Parathyroid adenoma (tissue), 2 donors: ENCODE results near the gene ELL.

Experiments used
- H2AFZ ChIP-seq: fragments of 300-600 bp; sonication (generic); one replicate; pipeline ENCODE4 v1.7.0; 2017; ENCODE audit warnings: antibody characterized with exemption, mild to moderate bottlenecking
- H3K27ac ChIP-seq: fragments of 300-600 bp; sonication (generic); one replicate; pipeline ENCODE4 v1.7.0; 2017
- H3K27me3 ChIP-seq: fragments of 300-600 bp; sonication (generic); one replicate; pipeline ENCODE4 v1.7.0; 2017; ENCODE audit warnings: low read length; ENCODE audit not compliant: control insufficient read depth, insufficient read depth
- H3K36me3 ChIP-seq: fragments of 300-600 bp; sonication (generic); one replicate; pipeline ENCODE4 v1.7.0; 2017; ENCODE audit warnings: low read length; ENCODE audit not compliant: control insufficient read depth, insufficient read depth
- H3K4me1 ChIP-seq: fragments of 300-600 bp; sonication (generic); one replicate; pipeline ENCODE4 v1.7.0; 2017; ENCODE audit warnings: control low read depth
- H3K4me2 ChIP-seq: fragments of 300-600 bp; sonication (generic); one replicate; pipeline ENCODE4 v1.7.0; 2017; ENCODE audit warnings: low read length
- H3K4me3 ChIP-seq: fragments of 300-600 bp; sonication (generic); one replicate; pipeline ENCODE4 v1.7.0; 2017; ENCODE audit warnings: low read depth, low read length
- H3K79me2 ChIP-seq: fragments of 300-600 bp; sonication (generic); one replicate; pipeline ENCODE4 v1.7.0; 2017; ENCODE audit warnings: control low read depth
- H3K9ac ChIP-seq: fragments of 300-600 bp; sonication (generic); one replicate; pipeline ENCODE4 v1.7.0; 2017; ENCODE audit warnings: mild to moderate bottlenecking
- H3K9me3 ChIP-seq: fragments of 300-600 bp; sonication (generic); one replicate; pipeline ENCODE4 v1.7.0; 2017; ENCODE audit warnings: low read length; ENCODE audit not compliant: control insufficient read depth
- TF ChIP-seq, protein P1 (sequence below): fragments of 300-600 bp; sonication (generic); IDR thresholded peaks from one replicate; pipeline ENCODE4 v1.7.0; 2017; ENCODE audit warnings: antibody characterized with exemption, mild to moderate bottlenecking
- donor health status: primary hyperparathyroidism.

ELL gene

DNA sequence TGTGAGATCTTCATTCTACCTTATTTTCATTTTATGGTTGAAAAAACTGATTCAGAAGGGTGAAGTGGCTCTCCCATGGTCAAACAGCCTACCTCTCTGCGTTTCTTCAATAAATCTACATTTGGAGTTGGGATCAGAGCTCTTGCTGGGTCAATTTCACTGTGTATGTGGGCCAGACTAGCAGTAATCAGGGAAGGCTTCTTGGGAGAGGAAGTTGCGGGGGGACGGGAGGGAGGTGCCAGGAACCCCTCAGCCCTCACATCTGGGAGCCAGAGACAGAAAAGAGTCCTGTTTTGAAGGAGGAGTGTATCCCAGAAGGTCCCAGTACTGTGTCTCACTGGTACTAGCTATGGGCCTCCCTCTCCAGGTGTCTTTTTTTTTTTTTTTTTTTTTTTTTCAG is 36.7 kb upstream of the ELL start:
- Histone ChIP-seq H3K4me1 (no peaks in the 10 kb centered on the region), H3K27ac (peak overlapping the region; percentile 88), H3K79me2 (no peaks in the 10 kb centered on the region), H2AFZ (no peak overlapping the region), H3K27me3 (no peaks in the 10 kb centered on the region), H3K36me3 (no peaks in the 10 kb centered on the region), H3K4me3 (peak overlapping the region; percentile 86), H3K9me3 (no peaks in the 10 kb centered on the region), H3K9ac (no peak overlapping the region), H3K4me2 (peak overlapping the region; percentile 96)
- TF ChIP-seq, protein P1, sequence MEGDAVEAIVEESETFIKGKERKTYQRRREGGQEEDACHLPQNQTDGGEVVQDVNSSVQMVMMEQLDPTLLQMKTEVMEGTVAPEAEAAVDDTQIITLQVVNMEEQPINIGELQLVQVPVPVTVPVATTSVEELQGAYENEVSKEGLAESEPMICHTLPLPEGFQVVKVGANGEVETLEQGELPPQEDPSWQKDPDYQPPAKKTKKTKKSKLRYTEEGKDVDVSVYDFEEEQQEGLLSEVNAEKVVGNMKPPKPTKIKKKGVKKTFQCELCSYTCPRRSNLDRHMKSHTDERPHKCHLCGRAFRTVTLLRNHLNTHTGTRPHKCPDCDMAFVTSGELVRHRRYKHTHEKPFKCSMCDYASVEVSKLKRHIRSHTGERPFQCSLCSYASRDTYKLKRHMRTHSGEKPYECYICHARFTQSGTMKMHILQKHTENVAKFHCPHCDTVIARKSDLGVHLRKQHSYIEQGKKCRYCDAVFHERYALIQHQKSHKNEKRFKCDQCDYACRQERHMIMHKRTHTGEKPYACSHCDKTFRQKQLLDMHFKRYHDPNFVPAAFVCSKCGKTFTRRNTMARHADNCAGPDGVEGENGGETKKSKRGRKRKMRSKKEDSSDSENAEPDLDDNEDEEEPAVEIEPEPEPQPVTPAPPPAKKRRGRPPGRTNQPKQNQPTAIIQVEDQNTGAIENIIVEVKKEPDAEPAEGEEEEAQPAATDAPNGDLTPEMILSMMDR, result no peak

DNA sequence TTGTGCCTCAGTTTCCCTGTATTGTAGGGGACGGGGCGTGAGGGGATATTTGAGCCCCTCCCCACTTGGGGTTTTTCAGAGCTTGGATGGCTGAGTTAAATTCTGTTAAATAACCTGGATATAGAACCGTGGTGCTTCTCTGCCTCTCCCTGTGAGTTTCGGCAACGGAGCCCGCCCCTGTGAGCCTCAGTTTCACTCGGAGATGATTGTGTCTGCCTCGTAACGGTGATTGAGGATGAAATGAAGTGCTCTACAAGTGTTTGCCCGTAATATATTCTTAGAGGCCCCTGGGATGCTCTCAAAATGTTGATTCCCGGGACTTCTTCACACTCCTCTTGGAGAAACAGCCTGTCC is 36.3 kb upstream of the ELL start:
- Histone ChIP-seq H3K4me3 (peak overlapping the region; percentile 86), H3K27ac (peak overlapping the region; percentile 88), H3K9ac (peak overlapping the region; percentile 48), H3K4me1 (no peaks in the 10 kb centered on the region), H3K79me2 (no peaks in the 10 kb centered on the region), H3K4me2 (peak overlapping the region; percentile 96), H3K36me3 (no peaks in the 10 kb centered on the region), H3K9me3 (no peaks in the 10 kb centered on the region), H2AFZ (peak overlapping the region; percentile 90), H3K27me3 (no peaks in the 10 kb centered on the region)
- TF ChIP-seq, protein P1, result no peak

DNA sequence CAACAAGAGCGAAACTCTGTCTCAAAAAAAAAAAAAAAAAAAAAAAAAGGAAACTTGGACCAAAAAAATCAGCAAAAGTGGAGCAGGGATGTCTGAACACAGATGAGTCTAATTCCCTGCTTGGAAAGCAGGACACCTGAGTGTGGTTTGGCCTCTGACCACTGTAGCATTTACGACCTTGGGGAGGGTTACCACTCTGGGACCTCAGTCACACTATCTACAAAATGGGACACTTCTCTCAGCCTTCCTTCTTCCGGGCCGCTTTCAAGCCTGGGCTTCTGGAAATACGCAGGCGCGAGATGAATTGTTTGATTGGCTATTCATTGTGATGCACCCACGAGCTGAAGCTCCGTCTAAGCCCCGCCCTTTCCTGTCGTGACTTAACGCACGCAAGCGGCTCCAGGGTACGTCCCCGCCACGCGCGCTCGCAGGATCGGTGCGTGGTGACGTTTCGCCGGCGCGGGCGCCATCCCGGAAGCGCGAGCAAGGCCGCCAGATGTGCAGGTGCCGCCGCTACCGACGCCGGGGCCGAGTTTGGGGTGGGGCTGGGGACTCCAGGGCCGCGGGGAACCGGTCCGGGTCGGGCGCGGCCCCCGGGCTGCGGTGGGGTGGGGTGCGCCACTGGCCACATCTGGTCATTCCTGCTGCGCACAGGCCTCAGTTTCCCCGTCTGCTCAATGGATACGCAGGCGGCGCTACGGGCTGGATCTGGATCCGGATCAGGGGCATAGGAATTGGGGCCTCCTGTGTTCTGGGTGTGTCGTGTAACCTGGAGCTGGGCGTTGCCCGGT is 35.7 kb upstream of the ELL start, which contains the start of gene KXD1:
Gene KXD1 (plus strand): TSS at position 460 of the 791 bp plus-strand sequence. CDS start 4,187 bp downstream, outside the sequence.
- H3K27ac ChIP-seq, result peak within 1 kb of the TSS; percentile 88
- no peaks in the 10 kb centered on the region for H3K4me1 ChIP-seq
- TF ChIP-seq, protein P1, result no peak
- peak within 1 kb of the TSS; percentile 86 for H3K4me3 ChIP-seq
- H3K79me2 ChIP-seq, result no peaks in the 10 kb centered on the region
- H3K36me3 ChIP-seq, result no peaks in the 10 kb centered on the region
- H2AFZ ChIP-seq, result peak within 1 kb of the TSS; percentile 90
- no peaks in the 10 kb centered on the region for H3K27me3 ChIP-seq
- no peaks in the 10 kb centered on the region for H3K9me3 ChIP-seq
- peak within 1 kb of the TSS; percentile 48 for H3K9ac ChIP-seq
- H3K4me2 ChIP-seq, result peak within 1 kb of the TSS; percentile 96

DNA sequence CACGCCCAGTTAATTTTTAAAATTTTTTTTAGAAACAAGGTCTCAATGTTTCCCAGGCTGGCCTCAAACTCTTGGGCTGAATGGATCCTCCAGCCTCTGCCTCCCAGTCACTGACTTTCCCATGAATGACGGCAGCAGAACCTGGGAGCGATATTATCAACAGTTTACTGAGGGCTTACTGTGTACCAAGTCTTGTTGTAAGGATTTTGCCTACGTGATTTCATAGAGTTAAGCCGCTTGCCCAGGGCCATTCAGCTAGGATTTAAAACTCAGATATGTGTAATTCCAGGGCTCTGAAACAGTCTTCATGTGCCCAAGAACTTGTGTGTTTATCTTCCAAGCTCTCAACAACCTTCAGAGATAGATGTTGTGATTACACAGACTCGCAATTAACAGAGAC is 29.8 kb upstream of the ELL start:
- no peak overlapping the region for H3K4me3 ChIP-seq
- H3K4me2 ChIP-seq, result no peak overlapping the region
- H3K4me1 ChIP-seq, result no peaks in the 10 kb centered on the region
- H3K9ac ChIP-seq, result no peak overlapping the region
- H3K79me2 ChIP-seq, result no peaks in the 10 kb centered on the region
- no peaks in the 10 kb centered on the region for H3K36me3 ChIP-seq
- no peaks in the 10 kb centered on the region for H3K27me3 ChIP-seq
- no peak overlapping the region for H2AFZ ChIP-seq
- TF ChIP-seq, protein P1, result no peak
- H3K9me3 ChIP-seq, result no peaks in the 10 kb centered on the region
- H3K27ac ChIP-seq, result no peak overlapping the region
